HG02571 (cell line): Measurements from ENCODE around the gene APLNR.

ENCODE experiments used
- ATAC-seq: cut with Tn5 transposase; IDR thresholded peaks from one replicate; pipeline ENCODE4 v1.9.1; 2021; ENCODE audit warnings: mild to moderate bottlenecking, moderate library complexity; ENCODE audit not compliant: unreplicated experiment

The APLNR gene

GRCh38 chr11:57219021-57219627, 17.9 kb downstream of the APLNR start:
- no peak for ATAC-seq

- ATAC-seq: no peak
Observed at GRCh38 chr11:57217053-57217452, 20.0 kb downstream of the APLNR start.

DNA sequence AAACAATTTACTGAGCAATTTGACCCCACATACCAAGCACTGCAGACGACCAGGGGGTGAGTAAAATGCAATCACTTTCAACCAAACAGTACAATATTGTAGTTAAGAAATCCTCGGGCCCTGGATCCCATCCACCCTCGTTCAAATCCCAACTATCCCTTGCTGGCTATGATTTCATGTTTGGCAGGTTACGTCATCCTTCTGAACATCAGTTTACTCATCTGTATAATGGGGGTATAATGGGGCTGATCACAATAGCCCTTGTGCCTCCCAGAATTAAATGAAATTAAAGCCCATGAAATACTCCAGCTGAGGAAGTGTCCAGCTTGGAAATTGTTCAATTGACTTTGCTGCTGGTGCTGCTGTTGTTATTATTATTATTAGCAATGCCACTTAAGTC, 20.6 kb downstream of the APLNR start:
- ATAC-seq: no peak

DNA sequence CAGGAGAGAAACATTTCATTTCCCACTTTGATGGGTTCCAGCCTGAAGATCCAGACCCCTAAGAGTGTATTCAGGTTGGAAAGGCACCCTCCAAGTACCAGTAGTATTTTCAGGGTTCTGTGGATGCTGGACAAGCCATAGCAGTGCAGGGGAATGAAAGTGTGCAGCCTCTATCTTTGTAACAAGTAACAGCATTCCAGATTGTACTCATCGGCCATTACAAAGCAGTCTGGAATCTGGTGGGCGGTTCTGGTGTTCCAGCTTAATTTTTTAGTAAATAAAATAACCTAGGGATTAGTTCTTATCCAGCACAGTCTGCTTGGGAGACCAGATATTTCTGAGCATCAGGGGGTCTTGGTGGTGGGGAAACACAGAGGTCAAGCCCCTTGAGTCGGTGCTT, 22.6 kb downstream of the APLNR start:
- no peak for ATAC-seq

DNA sequence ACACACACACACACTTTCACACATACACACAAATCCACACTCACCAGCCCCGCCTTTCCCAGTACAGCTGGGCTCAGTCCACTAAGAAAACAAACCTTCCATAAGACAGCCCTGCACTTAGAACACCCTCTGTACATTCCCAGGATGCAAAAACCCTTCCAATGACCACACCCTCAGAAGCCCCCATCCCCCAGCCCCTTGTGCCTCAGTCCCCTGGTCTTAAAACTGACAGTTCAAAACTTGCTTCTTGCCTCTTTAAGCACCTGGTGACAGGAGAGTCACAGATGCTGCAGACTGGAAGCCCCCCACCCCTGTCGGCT, 23.0 kb downstream of the APLNR start:
- ATAC-seq: no peak

- ATAC-seq: no peak
Observed at GRCh38 chr11:57213342-57214097, 23.5 kb downstream of the APLNR start.

DNA sequence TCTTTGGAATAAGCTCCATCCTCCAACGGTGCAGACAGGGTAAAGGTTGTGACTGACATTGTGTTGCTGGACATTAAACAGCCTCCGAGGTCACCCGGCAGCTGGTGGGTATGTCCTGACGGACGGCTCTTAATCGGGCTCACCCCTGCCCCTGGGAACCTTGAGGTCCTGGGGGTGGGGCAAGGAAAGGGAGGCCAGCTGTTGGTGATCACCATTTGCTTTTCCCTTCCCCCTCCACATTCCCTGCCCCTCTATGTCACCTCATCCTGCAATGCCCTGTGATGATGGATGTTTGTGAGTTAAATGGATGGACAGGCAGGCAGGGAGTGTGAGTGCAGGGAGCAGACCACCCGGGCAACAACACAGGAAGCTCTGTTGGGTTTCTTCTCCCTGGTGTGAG, 26.3 kb downstream of the APLNR start:
- no peak for ATAC-seq

- ATAC-seq: no peak
Observed at GRCh38 chr11:57207168-57207567, 29.9 kb downstream of the APLNR start.

DNA sequence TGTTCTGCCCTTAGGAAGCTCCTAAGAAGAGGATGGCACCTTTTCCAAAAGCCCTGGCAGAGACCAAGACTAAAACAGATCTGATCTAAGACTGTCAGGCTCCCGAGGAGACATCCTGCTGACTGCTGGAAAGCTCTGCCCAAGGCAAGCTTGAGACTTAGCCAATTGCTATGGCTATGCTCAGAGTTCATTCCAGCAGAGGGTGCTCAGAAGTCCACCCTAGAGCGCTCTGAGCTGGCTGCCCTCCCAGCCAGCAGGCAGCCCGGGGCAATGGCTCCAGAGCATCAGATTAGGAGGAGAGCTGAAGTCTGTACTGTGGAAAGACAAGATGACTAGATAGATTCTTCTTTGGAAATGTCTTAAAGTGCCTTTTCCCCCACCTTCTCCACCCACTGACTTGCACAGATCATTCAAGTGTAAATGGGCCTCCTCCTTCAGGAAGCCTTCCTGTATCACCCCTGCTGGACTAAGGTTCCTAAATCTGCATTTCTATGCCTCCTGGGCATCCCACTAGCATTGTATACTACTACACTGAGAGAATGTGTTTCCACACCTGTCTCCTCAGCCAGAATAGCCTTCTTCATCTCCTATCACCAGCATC, 31.9 kb downstream of the APLNR start:
- no peak for ATAC-seq

- no peak for ATAC-seq
Observed at GRCh38 chr11:57203882-57204480, 33.1 kb downstream of the APLNR start.

GRCh38 chr11:57203359-57203758, 33.7 kb downstream of the APLNR start:
- ATAC-seq: no peak

GRCh38 chr11:57202281-57202680, 34.8 kb downstream of the APLNR start:
- ATAC-seq: no peak

- ATAC-seq: no peak
Observed at GRCh38 chr11:57200917-57201316, 36.1 kb downstream of the APLNR start.

DNA sequence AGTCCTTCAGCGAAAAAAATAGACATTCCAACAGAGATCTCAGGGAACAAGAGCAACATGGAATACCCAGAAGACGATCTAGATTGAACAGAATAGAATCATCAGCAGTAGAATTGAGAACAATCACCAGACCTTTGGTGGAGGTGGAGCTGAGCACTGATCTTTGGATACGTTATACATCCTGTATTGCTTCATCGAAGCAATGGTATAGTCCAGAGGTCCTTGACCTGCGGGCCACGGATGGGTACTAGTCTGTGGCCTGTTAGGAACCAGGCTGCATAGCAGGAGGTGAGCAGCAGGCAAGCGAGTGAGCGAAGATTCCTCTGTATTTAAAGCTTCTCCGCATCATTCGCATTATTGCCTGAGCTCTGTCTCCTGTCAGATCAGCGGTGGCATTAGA, 37.7 kb downstream of the APLNR start:
- no peak for ATAC-seq

- no peak for ATAC-seq
Observed at GRCh38 chr11:57197762-57198161, 39.3 kb downstream of the APLNR start.

- ATAC-seq: no peak
Observed at GRCh38 chr11:57196596-57196995, 40.5 kb downstream of the APLNR start.

DNA sequence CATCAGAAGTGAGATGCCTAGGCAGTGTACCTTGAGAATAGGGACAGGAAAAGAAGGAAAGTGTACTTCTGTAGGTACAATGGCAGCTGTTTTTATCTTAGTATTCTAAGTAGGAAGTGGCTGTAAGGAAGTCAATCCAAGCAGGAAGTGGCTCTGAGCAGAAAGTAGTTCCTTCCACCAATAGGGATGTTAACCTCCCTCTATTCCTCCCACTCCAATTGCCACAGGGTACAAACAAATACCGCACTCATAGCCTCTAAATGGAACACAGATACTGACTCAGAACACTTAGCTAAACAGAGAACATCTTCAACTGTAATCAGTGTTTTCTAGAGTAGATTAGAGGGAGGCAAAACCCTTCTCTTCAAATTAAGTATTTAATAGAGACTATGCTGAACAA, 44.7 kb downstream of the APLNR start:
- ATAC-seq: no peak

DNA sequence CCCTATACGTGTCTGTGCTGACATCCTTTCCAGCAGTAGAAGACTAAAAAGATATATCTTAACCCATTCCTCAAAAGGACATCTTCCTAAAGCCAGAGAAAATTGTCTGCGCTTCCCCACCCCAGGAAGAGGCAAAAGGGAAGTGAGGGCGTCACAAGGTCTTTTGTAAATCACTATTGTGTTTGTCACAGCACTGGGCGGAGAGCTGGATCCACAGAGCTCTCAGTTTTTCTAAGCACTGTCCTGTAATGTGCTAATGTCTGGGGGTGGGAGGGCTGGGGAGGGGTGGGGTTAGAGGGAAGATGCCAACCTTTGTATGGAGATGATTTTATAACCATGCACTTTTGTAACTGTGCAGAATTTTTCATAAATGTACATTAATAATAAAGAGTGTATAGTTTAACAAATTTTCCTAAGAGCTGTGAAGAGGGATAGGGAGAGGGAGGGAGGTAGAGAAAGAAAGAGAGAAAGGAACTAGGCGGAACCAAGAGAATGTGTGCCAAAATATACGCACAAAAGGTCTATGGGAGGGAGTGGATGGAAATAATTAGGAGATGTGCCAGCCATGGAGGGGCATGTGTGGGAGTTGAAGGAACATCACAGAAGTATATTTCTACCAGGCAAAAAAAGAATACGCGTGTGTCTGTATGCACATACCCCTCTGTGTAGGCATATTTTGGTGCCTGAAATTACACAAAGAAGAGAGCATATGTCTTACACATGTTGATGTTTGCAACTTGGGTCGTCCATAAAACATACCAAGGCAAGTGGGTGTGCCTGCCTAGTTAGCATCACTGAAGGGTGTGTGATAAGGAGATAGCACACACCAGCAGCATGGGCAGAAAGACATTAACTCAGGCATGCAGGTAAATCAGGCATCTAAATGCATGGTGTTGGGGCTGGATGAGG, 45.5 kb downstream of the APLNR start:
- ATAC-seq: no peak

DNA sequence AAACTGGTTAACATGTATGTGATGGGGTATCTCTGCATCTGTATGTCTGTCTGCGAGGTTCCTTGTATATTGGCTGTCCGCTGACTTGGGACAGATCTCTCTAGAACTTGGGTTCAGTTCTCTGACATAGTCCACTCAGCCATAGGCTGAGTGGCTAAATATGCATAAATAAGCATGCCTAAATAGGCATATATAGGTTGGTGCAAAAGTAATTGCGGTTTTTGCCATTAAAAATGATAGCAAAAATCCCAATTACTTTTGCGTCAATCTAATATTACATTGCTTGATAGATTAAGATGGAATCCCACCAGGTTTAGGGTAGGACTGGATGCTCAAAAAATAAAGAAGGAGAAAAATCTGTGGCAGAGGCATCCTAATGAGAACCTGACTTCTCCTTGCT, 46.5 kb downstream of the APLNR start:
- ATAC-seq: no peak
